Right lobe of liver (tissue), 6 donors: Measurements from ENCODE around the gene ATXN2. TPM values are rescaled to one million over a fixed set of nuclear protein-coding genes. Genes with fewer than 3 reads are reported as not detected.

Experiments used
- ATAC-seq, 4 donors: fragments of 200-7000 bp; cut with Tn5 transposase; one replicate each; pipeline ENCODE4 v1.9.1; 2020; ENCODE audit warnings: mild to moderate bottlenecking in 4 of 4, moderate library complexity in 4 of 4
- DNase-seq, 3 donors: peaks; one replicate each; pipeline ENCODE4 v3.0.0-alpha.2; 2020
- H3K27ac ChIP-seq, 3 donors: fragments of 200-600 bp; one replicate each; pipeline ENCODE4 v1.8.0; 2022
- H3K27me3 ChIP-seq, 2 donors: fragments of 200-600 bp; one replicate each; pipeline ENCODE4 v1.8.0; 2022
- H3K36me3 ChIP-seq, 4 donors: fragments of 200-600 bp; sonication (generic) in 1 of 4; one replicate each; pipeline versions ENCODE4 v1.5.1 to v1.8.0; 2017 to 2022; ENCODE audit warnings: control low read depth in 1 of 4
- H3K4me1 ChIP-seq, 4 donors: fragments of 200-600 bp; sonication (generic) in 1 of 4; one replicate each; pipeline versions ENCODE4 v1.5.1 to v1.8.0; 2017 to 2022; ENCODE audit warnings: control low read depth in 1 of 4
- H3K4me3 ChIP-seq, 3 donors: fragments of 200-600 bp; one replicate each; pipeline ENCODE4 v1.8.0; 2022
- H3K9me3 ChIP-seq, 4 donors: fragments of 200-600 bp; sonication (generic) in 1 of 4; one replicate each; pipeline versions ENCODE4 v1.5.1 to v1.8.0; 2017 to 2022; ENCODE audit warnings: control low read depth in 1 of 4
- CTCF ChIP-seq, 4 donors: fragments of 200-600 bp in 3 of 4; fragments of 450-650 bp in 1 of 4; IDR thresholded peaks; one replicate each; pipeline versions ENCODE4 v1.5.1 to v1.8.0; 2016 to 2022; ENCODE audit warnings: antibody characterized with exemption in 4 of 4, mild to moderate bottlenecking in 2 of 4
- POLR2A ChIP-seq: fragments of 450-650 bp; IDR thresholded peaks from one replicate; pipeline ENCODE4 v1.6.1; 2017; ENCODE audit warnings: antibody characterized with exemption, mild to moderate bottlenecking
- WGBS: methylation state at CpG from one replicate; pipeline ENCODE4 v1.1.6; 2018; ENCODE audit warnings: low coverage, low lambda C conversion rate; ENCODE audit not compliant: insufficient coverage; ENCODE audit errors: missing lambda C conversion rate; 5-methylcytosine and 5-hydroxymethylcytosine counted together
- intact Hi-C, 2 donors: fragments of 100-400 bp; cut with DNase I; formaldehyde crosslinking; loops; one replicate each; pipeline versions ENCODE4 v1.11.2 to v1.14.1; 2022
- total RNA-seq, 6 experiments: library from RNA; depleted of rRNA in 2 of 6; stranded (reverse); fragments of >200 nt in 2 of 6; fragmentation: NEBNext Ultra II Directional in 3 of 6; extraction: Animal tissue kit (Norgen Biotek cat#: 25700) in 3 of 6; gene quantifications; one replicate each; pipeline versions ENCODE4 v1.1.0 to v1.2.4, GENCODE V29; 2016 to 2023
- donor health status: DM: no; HTN: yes; CAD: no.
- donor health status: DM: no; HTN: no; CAD: no.
- donor health status: DM: no; HTN: no; CAD: no.
- donor health status: DM: no; HTN: yes; CAD: no.
- donor health status: DM: no; HTN: yes; CAD: no.

ATXN2 gene
- total RNA-seq, 6 experiments from 2014 or later = 19.1 to 39.5 (median 27.6) TPM

- Histone ChIP-seq H3K4me1 (peaks cover 0 to 44% (median 2%) of the 10 kb centered on the region in 4 donors), H3K27ac (no peak overlapping the region), H3K36me3 (no peaks in the 10 kb centered on the region), H3K4me3 (no peak overlapping the region), H3K9me3 (no peaks in the 10 kb centered on the region), H3K27me3 (no peaks in the 10 kb centered on the region)
- TF ChIP-seq POLR2A (no peak), CTCF (IDR thresholded peaks at IDR 0.05) (no peak)
- no peak for ATAC-seq
- DNase-seq = no peak
- intact Hi-C loops = no loop called here
- 83% methylated on average over 3 of the region's 3 CpGs for WGBS
Observed at GRCh38 chr12:111580119-111580425, 19.0 kb downstream of the ATXN2 start.

- no peak overlapping the region for H3K27ac ChIP-seq
- no peak for DNase-seq
- H3K36me3 ChIP-seq = no peaks in the 10 kb centered on the region
- WGBS = 50% methylated on average over 2 of the region's 2 CpGs
- intact Hi-C loops = no loop called here
- no peaks in the 10 kb centered on the region for H3K9me3 ChIP-seq
- TF ChIP-seq POLR2A (no peak), CTCF (IDR thresholded peaks at IDR 0.05) (no peak)
- ATAC-seq = no peak
- peaks cover 0 to 49% (median 4%) of the 10 kb centered on the region in 4 donors for H3K4me1 ChIP-seq
- H3K4me3 ChIP-seq = no peak overlapping the region
- H3K27me3 ChIP-seq = no peaks in the 10 kb centered on the region
Observed at GRCh38 chr12:111578971-111579340, 20.2 kb downstream of the ATXN2 start.

DNA sequence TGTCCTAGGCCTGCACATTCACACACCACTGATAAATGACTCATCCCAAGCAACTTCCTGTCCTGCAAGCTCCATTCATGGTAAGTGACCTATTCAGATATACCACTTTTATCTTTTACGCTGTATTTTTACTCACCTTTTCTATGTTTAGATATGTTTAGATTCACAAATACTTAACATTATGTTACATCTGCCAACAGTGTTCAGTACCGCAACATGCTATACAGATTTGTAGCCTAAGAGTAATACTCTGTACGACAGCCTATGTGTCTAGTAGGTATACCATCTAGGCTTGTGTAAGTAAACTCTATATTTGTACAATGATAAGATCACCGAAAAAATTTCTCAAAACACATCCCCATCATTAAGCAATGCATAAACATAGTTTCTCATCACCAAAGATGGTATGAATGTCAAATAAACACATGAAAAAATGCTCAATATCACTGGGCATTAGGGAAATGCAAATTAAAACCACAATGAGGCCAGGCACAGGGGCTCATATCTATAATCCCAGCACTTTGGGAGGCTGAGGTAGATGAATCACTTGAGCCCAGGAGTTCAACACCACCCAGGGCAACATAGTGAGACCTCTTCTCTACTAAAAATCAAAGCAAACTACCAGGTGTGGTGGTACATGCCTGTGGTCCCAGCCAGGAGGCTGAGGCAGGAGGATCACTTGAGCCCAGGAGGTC, 20.7 kb downstream of the ATXN2 start:
- Histone ChIP-seq H3K27me3 (no peaks in the 10 kb centered on the region), H3K4me1 (peaks cover 0 to 44% (median 3%) of the 10 kb centered on the region in 4 donors), H3K4me3 (no peak overlapping the region), H3K27ac (no peak overlapping the region), H3K9me3 (no peaks in the 10 kb centered on the region), H3K36me3 (no peaks in the 10 kb centered on the region)
- DNase-seq = no peak
- no peak for TF ChIP-seq CTCF (IDR thresholded peaks at IDR 0.05)
- no peak for TF ChIP-seq POLR2A
- intact Hi-C loops = no loop called here
- 43% methylated on average over 4 of the region's 4 CpGs for WGBS
- ATAC-seq = peak in 3 of 4 donors; percentile 15 to 82 (median 50)

DNA sequence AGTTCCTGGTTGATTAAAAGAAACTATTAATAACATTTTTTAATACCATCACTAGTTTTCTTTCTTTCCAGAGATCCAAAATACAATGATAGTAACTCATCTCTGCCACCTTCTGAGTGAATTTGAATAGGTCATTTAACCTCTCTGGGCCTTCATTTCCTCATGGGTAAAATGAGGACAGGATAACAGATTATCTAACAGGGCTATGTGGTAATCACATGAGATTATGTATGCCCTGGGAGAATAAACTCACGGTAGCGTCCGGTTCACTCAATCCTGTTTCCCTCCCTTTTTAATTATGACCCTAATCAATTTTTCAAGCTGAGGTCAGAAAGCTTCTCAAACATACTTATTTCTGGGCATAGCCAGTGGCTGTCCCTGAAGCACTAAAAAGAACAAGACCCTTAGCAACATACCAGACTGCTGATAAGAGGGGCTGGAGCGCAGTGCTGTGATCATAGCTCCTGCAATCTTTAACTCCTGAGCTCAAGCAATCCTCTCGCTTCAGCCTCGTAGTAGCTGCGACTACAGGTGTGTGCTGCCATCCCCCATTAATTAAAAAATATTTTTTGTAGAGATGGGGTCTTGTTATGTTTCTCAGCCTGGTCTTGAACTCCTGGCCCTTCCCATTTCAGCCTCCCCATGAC, 24.2 kb downstream of the ATXN2 start:
- DNase-seq (no peak), ATAC-seq (peak; percentile 57 to 86 (median 77))
- Histone ChIP-seq H3K4me3 (no peak overlapping the region), H3K9me3 (no peaks in the 10 kb centered on the region), H3K36me3 (no peaks in the 10 kb centered on the region), H3K4me1 (peaks cover 0 to 44% (median 3%) of the 10 kb centered on the region in 4 donors), H3K27me3 (no peaks in the 10 kb centered on the region), H3K27ac (peak overlapping the region in 2 of 3 donors; percentile 5 to 57)
- no peak for TF ChIP-seq POLR2A
- peak in 1 of 4 donors; percentile 13 for TF ChIP-seq CTCF (IDR thresholded peaks at IDR 0.05)
- WGBS = 27% methylated on average over 7 of the region's 7 CpGs
- intact Hi-C loops = no loop called here
